ENCODE measurements around the gene CCDC183.
"Not testable (repeated sequence)": the region's sequence is repeated elsewhere in the genome, so short reads cannot be mapped to it uniquely, and the experiment has no call there.

The CCDC183 gene

GRCh38 chr9:136803009-136803550 is 6.9 kb downstream of the CCDC183 start:
- not testable (repeated sequence) for DNase-seq

GRCh38 chr9:136803551-136804508 is 7.7 kb downstream of the CCDC183 start:
- DNase-seq, result no peak

- no peak for DNase-seq
Observed at GRCh38 chr9:136804509-136805206, 8.5 kb downstream of the CCDC183 start.

- no peak for DNase-seq
Observed at GRCh38 chr9:136805207-136805740, 9.1 kb downstream of the CCDC183 start.

- no peak for DNase-seq
Observed at GRCh38 chr9:136806067-136806466, 9.9 kb downstream of the CCDC183 start.

- DNase-seq, result no peak
Observed at GRCh38 chr9:136806631-136807201, 10.6 kb downstream of the CCDC183 start.

- peak; percentile 87 for DNase-seq
Observed at GRCh38 chr9:136807281-136808074, 11.3 kb downstream of the CCDC183 start, which contains the start of gene RABL6. TSS of gene RABL6 (plus strand) at chr9:136807948. CDS start at chr9:136808197, 249 bp downstream.

- DNase-seq, result peak; percentile 70
Observed at GRCh38 chr9:136808075-136808805, 12.1 kb downstream of the CCDC183 start.

- DNase-seq, result no peak
Observed at GRCh38 chr9:136808806-136809158, 12.6 kb downstream of the CCDC183 start.

- no peak for DNase-seq
Observed at GRCh38 chr9:136814725-136815421, 18.7 kb downstream of the CCDC183 start.

- DNase-seq, result no peak
Observed at GRCh38 chr9:136815422-136815782, 19.3 kb downstream of the CCDC183 start.

GRCh38 chr9:136820971-136821825 is 25.1 kb downstream of the CCDC183 start:
- no peak for DNase-seq

- DNase-seq, result no peak
Observed at GRCh38 chr9:136821826-136822544, 25.8 kb downstream of the CCDC183 start.

- DNase-seq, result no peak
Observed at GRCh38 chr9:136823136-136824046, 27.3 kb downstream of the CCDC183 start.

- DNase-seq, result no peak
Observed at GRCh38 chr9:136824496-136825225, 28.5 kb downstream of the CCDC183 start.

- no peak for DNase-seq
Observed at GRCh38 chr9:136825295-136826187, 29.4 kb downstream of the CCDC183 start.
